Frontal cortex (tissue), 4 donors: ENCODE results near the gene FAM107B. TPM values are rescaled to one million over a fixed set of nuclear protein-coding genes. Genes with fewer than 3 reads are reported as not detected.
A peak's percentile ranks its signal among the peaks of the same experiment; 100 is the strongest.
"Not testable (repeated sequence)": the region's sequence is repeated elsewhere in the genome, so short reads cannot be mapped to it uniquely, and the experiment has no call there.

ENCODE experiments used
- DNase-seq, 2 donors: peaks; one replicate each; pipeline ENCODE4 v3.0.0; 2012; ENCODE audit warnings: low spot score in 2 of 2
- FAIRE-seq: peaks from 2 replicates; lab custom pipeline; 2012; peaks lifted over from hg19 to GRCh38; lab: Jason Lieb, UNC
- total RNA-seq: library from RNA; depleted of rRNA; stranded (reverse); fragments of >200 nt; gene quantifications from one replicate; pipeline ENCODE4 v1.2.3, GENCODE V29; 2014
- donor health status: control.
- donor health status: control.
- donor health status: control.

The FAM107B gene
- total RNA-seq, 1 donor from 2014 or later: 77.9 TPM

DNA sequence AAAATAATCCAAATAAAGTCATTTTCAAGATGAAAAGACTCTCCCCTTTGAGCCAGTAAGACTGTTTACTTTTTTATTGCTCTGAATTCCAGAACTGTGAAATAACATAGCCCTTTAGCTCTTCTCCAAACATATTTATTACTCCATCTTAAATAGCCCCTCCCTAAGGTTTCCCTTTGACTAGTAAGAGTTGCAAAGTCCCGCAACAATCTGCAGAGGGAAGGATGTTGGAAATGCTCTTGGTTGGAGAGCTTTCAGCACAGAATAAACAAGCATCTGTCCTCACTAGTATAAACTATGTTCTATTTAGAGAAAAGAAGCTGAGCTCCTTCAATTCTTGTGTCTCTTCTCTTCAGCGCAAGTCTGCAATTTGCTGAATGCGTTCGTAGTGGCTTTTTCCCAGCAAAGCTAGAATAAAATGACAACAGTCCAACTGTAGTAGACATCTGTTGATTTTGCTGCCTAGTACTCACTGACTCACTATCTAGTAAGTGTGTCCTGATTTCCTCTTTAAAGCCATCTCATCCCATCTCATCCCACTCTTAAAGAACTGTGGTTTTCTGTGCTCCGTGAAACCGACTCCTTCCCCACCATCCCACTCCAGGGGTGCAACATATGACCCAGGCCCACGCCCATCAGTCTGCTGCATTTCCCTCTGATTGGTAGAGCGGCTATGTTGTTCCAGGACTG, 104.0 kb downstream of the FAM107B start:
- FAIRE-seq: no peak

GRCh38 chr10:14669576-14669975, 105.1 kb downstream of the FAM107B start:
- FAIRE-seq (no peak), DNase-seq (no peak)

More for the DNA sequence above, 104.0 kb downstream of the FAM107B start:
- DNase-seq: peak in 1 of 2 donors; percentile 34

DNA sequence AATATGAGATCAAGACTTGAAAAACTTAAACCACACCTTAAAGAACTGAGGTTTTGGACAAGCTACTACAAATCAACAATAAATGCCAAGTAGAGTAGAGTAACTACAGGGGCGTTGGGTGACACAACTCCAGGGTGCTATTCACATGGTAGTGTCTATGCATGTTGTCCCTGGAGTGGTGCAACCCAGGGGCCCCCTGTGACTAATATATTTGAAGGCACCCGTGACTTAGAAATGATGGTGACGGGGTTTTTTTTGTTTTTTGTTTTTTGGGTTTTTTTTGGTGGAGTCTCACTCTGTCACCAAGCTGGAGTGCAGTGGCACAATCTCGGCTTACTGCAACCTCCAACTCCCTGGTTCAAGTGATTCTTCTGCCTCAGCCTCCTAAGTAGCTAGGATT, 106.9 kb downstream of the FAM107B start:
- no peak for FAIRE-seq
- DNase-seq: no peak

- FAIRE-seq (no peak), DNase-seq (no peak)
Measured at GRCh38 chr10:14667280-14667679, 107.4 kb downstream of the FAM107B start.

- FAIRE-seq: no peak
- no peak for DNase-seq
Measured at GRCh38 chr10:14665865-14666857, 108.5 kb downstream of the FAM107B start.

- FAIRE-seq (no peak), DNase-seq (no peak)
Measured at GRCh38 chr10:14665304-14665703, 109.4 kb downstream of the FAM107B start.

DNA sequence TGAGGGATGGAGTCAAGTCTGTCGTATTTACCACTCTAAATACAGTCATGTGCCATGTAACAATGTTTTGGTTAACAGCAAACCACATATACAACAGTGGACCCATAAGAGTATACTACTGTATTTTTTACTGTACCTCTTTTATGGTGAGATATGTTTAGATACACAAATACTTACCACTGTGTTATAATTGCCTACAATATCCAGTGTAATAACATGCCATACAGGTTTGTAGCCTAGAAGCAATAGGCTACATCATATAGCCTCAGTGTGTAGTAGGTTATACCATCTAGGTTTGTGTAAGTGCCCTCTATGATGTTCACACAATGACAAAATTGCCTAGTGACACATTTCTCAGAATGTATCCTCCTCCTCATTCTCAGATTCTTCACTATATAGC, 110.4 kb downstream of the FAM107B start:
- DNase-seq: no peak
- no peak for FAIRE-seq

- FAIRE-seq: no peak
Measured at GRCh38 chr10:14661818-14662217, 112.9 kb downstream of the FAM107B start.

DNA sequence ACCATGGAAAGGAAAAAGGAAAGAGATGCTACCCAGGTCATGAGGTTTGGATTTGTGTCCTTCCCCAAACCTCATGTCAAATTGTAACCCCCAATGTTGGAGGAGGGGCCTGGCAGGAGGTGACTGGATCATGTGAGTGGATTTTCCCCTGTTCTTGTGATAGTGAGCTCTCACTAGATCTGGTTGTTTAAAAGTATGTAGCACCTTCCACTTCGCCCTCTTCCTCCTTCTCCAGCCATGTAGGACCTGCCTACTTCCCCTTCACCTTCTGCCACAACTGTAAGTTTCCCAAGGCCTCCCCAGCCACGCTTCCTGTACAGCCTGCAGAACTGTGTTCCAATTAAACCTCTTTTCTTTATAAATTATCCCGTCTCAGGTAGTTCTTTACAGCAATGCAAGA, 113.9 kb downstream of the FAM107B start:
- DNase-seq (no peak), FAIRE-seq (no peak)

More at GRCh38 chr10:14661818-14662217, 112.9 kb downstream of the FAM107B start:
- no peak for DNase-seq

GRCh38 chr10:14659626-14660196, 115.0 kb downstream of the FAM107B start:
- DNase-seq (no peak), FAIRE-seq (no peak)

DNA sequence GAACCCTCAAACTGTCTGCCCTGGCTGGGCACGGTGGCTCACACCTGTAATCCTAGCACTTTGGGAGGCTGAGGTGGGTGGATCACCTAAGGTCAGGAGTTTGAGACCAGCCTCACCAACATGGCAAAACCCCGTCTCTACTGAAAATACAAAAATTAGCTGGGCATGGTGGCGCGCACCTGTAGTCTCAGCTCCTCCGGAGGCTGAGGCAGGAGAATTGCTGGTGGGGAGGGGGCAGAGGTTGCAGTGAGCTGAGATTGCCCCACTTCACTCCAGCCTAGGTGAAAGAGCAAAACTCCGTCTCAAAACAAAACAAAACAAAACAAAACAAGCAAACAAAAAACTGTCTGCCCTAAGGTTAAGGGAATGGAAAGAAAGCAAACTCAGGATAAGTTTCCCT, 115.6 kb downstream of the FAM107B start:
- not testable (repeated sequence) for DNase-seq, FAIRE-seq

DNA sequence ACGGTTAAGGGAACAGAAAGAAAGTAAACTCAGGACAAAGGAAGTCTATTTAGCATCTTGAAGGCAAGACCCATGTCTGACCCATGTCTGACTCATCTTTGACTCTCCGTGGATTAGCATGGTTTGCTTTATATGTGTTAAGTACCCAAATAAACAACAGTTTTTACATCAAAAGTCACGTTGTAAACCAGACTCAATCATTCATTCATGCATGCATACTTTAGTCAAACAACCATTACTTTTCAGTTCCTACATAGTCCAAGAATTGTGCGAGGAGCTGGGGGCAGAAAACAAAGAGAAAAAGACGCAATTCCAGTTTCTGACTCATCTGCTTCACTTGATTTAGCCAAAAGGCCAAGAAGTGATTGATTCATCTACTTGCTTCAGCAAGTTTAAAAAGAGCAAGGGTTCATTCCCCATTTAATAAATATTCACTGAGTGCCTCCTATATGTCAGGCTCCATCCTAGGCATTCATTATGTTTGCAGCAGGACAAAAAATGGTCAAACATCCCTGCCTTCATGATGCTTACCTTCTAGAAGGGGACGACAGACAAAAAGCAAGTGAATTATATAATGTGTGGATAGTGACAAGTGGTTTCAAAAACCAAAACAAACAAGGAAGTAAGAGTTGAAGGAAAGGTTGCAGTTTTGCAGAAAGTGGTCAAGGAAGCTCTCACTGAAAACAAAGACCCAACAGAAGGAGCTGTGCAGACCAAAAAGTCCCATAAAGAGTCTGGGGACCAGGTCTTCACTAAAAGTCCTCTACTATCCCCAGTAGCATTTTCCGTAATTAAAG, 116.2 kb downstream of the FAM107B start:
- DNase-seq (no peak), FAIRE-seq (no peak)

GRCh38 chr10:14656052-14656730, 118.5 kb downstream of the FAM107B start:
- no peak for FAIRE-seq
- DNase-seq: no peak

- DNase-seq (no peak), FAIRE-seq (no peak)
Measured at GRCh38 chr10:14654821-14655382, 119.8 kb downstream of the FAM107B start.

DNA sequence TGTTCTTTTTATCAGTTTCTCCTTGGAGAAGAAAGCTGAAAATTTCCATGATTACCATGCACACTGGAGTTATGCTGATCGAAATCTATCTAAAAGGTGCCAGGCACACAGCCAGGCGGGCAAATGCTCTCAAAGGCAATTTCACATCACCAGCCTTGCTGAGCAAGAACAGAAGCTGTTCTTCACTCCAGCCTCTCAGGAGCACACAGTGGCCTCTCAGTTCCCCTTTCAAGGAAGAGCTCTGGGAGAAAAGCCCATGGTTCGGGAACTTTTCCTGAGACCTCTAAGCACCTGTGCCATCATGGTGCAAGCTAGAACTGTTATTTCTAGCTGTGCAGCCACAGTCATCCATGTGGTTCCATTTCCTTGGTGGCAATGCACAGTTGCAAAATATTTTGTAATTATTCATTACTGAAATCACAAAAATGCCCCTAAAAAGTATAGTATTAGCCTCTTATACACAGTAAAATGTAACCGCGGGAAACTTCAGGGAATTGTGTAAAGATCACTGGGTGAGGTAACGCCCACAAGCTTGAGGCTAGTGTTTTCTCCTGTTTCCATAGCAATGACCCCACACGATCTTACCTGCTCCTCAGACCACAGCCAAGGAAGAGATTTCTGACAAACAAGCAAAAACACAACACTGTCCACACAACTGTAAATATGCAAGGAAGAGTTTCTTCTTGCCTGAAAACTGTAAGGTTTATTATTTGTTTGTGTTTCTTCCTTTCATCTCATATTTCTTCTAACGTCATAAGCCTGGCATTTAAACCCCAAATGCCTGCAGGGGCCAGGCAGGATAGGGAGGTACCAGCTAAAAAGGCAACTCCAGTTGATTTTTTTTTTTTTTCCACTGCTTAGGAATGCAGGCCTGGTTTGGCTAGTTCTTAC, 121.2 kb downstream of the FAM107B start:
- DNase-seq (no peak), FAIRE-seq (no peak)

GRCh38 chr10:14652816-14653215, 121.9 kb downstream of the FAM107B start:
- DNase-seq: no peak
- no peak for FAIRE-seq

- DNase-seq (no peak), FAIRE-seq (no peak)
Measured at GRCh38 chr10:14652067-14652466, 122.6 kb downstream of the FAM107B start.

GRCh38 chr10:14649739-14650138, 125.0 kb downstream of the FAM107B start:
- FAIRE-seq: no peak
- no peak for DNase-seq
